Embryonic facial prominence (tissue), 1 donor: ENCODE data around the gene MAN2C1.
"Not testable (repeated sequence)": the region's sequence is repeated elsewhere in the genome, so short reads cannot be mapped to it uniquely, and the experiment has no call there.

Experiments
- DNase-seq: peaks from one replicate; pipeline ENCODE4 v3.0.0-alpha.2; 2016; ENCODE audit errors: extremely low spot score

Gene MAN2C1

GRCh38 chr15:75361361-75361988, 6.9 kb downstream of the MAN2C1 start:
- no peak for DNase-seq

DNA sequence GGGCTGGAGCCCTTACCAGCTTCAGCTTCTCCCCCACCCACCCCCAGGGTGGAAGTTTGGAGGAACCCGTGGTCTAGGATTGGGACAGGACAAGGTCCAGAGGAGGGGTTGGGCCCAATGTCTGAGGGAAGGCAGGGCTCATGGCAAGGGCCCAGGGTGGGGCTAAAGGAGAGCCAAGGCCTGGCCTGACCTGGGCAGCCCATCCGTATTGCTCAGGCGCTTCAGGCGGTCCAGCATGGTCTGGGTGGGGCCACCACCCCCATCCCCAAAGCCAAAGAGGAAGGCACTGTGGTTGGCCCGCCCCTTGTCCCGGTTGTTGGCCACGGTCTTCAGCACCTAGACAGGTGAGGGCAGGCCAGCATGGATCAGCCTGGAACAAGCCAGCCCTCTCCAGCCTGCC, 7.6 kb downstream of the MAN2C1 start:
- DNase-seq = no peak

GRCh38 chr15:75360391-75360790, 8.0 kb downstream of the MAN2C1 start:
- DNase-seq = no peak

- DNase-seq = no peak
Observed at GRCh38 chr15:75359537-75360250, 8.7 kb downstream of the MAN2C1 start.

DNA sequence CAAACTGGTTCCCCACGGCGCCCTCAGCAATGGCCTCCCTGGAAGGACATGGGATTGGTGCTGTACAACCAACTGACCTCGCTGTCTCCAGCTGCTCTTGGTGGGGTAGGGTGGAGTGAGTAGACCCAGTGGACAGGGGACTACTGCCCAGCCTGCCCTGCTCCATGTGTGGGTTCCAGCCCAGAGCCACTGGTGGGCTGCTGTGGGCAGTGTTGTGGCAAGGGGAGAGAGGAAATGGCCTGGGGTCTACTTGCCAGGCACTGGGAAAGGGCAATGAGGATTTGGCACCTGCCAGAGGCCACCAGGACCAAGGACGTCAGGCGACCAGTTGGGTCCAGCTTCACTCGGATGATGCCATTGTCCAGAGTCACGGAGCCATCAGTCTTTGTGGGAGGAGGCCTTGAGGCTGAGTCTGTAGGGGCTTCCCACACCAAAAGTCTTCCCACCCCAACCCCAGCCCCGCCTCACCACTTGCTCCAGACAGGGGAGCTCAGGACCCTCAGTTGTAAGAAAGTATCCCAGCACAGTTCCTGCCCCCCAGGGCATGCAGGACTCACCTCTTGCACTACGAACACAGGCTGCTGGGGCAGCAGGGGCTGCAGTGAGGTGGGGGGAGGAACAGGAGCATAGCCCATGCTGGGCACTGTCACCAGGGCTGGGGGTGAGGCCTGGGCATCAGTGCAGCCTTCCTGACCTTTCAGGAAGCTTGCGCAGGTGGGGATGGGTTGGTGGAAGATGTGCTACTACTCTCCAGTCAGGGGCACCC, 9.5 kb downstream of the MAN2C1 start:
- no peak for DNase-seq

DNA sequence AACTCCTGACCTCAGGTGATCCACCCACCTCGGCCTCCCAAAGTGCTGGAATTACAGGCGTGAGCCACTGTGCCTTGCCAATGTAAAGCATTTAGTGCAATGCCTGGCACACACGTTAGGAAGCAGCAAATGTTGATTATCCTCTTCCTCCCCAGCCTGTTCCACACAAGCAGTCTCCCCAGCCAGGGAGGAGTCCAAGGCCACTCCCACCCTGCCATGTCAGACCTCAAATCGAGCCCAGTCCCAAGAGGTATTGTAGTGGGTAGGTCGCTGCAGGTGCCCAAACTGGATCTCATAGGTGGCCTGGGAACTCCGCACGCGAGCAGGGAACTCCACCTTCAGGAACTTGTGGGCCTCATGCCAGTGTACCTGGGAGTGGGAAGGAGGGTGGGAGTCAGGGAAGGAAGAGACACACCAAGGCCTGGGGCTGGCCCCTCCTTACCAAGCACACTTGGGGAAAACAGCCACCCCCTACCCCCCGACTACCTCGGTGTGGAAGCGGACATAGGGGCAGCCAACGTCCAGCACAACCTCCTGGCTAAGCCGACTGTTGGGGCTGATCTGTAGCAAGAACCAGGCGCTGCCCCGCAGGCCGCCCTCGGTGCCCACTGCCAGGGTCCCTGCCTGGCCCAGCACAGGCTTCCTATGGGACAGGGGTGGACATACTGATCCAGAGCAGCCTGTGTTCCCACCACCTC, 10.3 kb downstream of the MAN2C1 start:
- DNase-seq = no peak

DNA sequence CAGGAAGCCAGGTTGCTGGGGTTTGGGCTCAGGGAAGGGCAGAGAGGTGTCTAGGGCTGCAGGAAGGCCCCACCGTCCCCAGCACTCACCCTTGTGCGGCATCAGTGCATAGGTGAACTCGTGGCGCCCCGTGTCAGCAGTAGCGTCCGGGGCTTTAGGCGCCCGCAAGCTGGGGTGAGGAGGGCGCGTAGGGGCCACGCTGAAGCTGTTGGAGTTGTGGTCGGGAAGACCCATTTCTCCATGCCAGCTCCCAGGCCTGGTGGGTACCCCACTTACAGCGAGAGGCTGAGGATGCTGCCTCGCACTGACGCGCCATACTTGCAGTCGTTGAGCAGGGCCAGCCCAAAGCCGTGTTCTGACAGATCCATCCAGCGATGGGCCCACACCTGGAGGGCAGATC, 11.9 kb downstream of the MAN2C1 start:
- no peak for DNase-seq

- DNase-seq = no peak
Observed at GRCh38 chr15:75356006-75356405, 12.4 kb downstream of the MAN2C1 start.

DNA sequence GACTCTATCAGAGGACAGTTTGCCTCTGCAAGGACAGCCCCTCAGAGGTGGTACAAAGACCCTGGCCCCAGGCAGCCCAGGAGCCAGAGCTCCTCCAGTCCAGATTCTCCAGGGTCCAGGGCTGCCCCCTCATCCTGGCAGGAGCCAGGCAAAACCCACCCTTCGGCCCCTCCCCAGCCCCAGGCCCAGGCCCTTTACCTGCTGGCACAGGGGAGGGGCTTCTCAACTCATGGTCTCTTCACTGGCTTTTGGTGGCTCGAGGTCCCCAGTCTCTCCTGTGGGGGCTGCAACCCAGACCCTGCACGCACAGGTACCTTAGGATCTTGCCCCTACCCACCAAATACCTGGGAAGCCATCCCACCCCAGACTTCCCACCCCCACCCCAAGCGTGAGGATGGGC, 13.0 kb downstream of the MAN2C1 start:
- no peak for DNase-seq

- DNase-seq = no peak
Observed at GRCh38 chr15:75354454-75354853, 14.0 kb downstream of the MAN2C1 start.

DNA sequence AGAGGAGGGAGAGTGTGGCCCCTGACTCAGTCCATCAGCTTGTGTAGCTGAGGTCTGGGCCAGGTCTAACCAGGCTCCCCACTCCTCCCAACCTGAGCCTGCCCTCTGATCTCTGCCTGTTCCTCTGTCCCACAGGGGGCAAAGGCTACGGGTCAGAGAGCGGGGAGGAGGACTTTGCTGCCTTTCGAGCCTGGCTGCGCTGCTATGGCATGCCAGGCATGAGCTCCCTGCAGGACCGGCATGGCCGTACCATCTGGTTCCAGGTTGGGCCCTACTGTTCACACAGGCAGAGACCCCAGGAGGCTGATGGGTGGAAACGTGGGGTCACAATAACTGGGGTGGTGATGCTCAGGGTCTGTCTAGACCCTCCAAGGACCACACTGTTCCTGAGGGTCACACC, 14.8 kb downstream of the MAN2C1 start:
- no peak for DNase-seq

DNA sequence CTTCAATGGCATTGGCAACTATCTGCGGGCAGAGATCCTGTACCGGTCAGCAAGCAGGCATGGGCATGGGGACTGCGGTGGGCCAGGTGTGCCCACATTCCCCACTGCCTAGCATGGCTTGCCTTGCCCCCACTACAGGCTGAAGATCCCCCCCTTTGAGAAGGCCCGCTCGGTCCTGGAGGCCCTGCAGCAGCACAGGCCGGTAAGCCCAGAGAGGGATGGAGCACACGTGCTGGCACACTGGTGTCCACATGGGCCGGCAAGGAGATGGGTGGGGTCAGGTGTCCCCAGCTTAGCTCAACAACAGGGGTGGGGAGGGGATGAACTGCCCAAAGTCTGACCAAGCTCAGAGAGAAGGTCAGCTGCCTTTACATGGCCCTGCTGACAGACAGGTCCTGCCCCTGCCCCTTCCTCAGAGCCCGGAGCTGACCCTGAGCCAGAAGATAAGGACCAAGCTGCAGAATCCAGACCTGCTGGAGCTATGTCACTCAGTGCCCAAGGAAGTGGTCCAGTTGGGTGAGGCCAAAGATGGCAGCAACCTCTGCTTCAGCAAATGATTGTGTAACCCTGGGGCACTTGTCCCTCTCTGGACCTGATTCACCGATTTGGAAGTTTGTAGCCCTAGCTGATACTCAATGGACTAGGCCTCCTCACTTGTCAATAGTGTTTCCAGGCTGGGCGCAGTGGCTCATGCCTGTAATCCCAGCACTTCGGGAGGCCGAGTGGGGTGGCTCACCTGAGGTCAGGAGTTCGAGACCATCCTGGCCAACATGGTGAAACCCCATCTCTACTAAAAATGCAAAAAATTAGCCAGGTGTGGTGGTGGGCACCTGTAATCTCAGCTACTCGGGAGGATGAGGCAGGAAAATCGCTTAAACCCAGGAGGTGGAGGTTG, 16.0 kb downstream of the MAN2C1 start:
- no peak for DNase-seq

DNA sequence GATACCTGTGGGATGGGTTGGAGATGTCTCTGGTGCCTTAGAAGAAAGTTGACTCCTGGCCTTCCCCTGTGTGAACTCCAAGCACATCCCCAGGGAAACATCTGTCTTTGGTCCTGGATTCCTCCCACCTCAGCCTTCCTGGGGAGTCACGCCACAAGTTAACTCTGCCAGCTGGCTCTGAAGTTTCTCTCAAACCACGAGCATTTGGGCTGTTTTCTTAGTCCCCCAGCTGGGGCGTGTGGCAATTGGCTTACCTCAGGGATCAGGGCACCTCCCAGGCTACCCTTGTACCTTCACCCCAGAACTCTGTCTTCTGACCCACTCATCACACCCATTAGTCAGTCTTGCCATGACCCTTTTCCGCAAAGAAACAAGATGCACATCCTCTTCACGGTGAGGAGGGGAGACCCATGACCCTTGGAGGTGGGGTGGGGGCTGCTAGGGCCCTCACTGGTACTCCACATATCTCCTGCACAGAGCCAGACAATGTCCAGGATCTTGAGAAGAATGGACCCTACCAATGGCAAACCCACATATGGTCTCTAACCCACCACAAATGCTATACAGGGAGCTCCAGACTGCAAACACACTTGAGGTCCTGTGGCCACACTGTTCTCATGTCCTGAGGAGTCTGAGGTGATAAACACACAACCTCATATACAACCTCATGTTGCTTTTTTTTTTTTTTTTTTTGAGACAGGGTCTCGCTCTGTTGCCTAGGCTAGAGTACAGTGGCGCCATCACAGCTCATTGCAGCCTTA, 17.6 kb downstream of the MAN2C1 start:
- DNase-seq = no peak

DNA sequence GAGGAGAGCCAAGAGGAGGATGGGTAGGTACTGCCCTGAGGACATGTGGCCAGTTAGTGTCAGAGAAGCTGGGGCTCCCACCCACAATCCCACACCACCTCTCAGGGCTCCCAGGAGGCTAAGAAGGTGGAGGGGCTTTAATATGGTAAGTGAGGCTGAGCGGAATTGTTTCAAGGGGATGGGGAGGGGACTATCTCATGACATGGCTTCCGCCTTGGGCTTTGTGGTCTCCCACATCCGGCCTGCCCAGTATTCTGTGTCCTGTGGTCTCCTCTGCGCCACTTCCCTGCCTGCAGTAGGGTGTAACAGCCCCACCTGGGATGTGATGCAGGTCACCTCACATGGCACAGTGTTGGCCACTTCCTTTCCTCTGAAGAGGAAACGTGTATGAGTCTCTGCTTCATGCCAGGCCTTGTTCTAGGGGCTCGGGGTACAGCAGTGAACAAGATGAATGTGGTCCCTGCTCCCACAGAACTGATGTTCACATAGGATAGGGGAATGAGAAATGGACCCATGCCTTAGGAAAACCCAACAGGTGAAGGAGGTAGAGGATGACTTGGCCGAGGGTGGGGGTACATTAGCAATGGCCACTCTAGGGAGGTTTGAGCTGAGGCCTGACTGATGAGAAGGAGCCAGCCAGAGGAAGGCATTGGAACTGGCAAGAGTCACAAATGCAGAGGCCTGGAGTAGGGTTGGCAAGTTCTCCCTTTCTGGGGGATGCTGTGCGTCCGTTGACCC, 18.4 kb downstream of the MAN2C1 start:
- no peak for DNase-seq

DNA sequence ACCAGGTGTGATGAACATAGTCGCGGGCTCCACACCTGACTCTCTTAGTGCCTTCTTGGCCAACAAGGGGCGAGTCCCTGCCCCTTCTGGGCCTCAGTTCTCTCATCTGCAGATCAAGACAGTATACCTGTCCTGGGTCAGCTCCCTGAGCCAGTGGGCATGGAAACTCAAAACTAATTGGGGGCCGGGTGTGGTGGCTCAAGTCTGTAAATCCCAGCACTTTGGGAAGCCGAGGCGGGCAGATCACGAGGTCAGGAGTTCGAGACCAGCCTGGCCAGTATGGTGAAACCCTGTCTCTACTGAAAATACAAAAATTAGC, 19.1 kb downstream of the MAN2C1 start:
- DNase-seq = not testable (repeated sequence)

DNA sequence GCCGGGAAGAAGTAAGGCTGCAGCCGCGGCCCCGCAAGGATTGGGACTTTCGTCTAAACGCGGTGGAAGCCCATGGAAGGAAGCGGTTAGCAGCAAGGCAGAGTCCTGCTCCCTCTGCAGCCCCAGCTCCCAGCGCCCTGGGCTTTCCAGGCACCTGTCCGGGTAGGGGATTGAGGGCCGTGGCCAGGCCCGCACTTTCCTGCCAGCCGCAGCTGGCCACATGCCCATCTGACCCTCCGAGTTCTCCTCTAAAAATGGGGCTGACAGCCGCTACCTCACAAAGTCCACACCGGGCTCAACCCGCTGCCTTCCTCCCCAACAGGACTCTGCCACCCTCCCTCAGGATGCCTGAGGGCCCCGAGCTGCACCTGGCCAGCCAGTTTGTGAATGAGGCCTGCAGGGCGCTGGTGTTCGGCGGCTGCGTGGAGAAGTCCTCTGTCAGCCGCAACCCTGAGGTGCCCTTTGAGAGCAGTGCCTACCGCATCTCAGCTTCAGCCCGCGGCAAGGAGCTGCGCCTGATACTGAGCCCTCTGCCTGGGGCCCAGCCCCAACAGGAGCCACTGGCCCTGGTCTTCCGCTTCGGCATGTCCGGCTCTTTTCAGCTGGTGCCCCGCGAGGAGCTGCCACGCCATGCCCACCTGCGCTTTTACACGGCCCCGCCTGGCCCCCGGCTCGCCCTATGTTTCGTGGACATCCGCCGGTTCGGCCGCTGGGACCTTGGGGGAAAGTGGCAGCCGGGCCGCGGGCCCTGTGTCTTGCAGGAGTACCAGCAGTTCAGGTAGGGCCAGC, 19.7 kb downstream of the MAN2C1 start:
- DNase-seq = no peak

DNA sequence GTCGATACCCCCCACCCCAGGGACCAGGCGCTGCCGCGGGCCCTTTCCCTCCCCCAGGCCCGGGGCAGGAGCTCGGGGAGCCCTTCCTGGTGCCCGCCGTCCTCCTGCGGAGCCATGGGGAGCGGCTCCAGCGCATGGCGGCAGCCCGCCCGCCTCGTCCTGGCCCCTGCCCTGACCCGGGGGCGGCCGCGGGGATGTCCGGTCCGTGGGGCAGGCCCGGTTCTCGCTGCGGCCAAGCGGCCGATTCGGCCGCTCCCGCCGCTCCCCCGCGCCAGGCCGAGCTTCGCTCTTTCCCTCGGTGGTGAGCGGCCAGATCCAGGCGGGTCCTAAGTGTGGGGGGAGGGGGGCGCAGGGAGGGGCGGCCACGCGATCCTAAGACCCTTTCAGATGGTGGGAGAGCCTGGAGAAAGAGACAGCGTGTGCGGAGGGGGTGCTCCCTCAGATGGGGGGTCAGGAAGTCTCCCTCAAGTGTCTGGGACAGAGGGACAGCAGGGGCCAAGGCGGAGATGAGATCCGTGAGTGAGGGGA, 20.3 kb downstream of the MAN2C1 start:
- DNase-seq = no peak

DNA sequence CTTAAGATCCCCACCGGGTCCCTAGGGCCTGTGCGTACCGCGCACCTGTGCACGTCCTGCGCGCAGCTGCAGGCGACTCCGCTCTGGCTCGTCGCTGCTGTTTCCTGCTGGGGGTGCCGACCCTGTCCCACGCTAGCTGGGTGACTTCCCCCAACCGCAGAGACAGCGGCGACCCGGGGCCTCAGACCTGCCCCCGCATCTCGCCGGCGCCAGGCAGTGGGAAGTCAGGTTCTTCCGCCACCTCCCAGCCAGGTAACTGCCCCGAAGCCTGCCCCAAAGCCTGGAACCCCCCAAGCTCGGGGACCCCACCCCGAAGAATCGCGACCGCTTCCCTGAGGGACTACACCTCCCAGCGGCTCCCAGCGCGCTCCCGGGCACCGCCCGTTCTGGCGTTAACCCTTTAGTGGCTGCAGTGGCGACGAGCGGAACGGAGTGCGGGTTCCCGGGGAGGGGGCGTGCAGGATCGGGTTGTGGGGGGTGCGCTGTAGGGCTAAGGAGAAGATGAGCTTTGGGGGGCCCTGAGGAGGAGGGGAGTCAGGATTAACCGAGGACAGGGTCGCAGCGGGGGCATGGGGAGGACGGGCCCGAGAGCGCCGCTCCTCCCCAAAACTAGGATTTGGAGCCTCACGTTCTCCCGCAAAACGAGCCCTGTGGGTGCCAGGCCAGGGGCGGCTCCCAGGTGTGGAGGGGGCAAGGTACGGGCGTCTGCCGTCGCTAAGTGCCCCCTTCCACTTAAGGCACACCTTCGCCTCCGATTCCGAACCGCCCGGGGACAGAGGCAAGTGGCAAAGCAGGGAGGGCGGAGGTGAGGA, 21.0 kb downstream of the MAN2C1 start:
- no peak for DNase-seq
